GM21515 (cell line): ENCODE data around the gene CT45A6.
"Not testable (repeated sequence)": the region's sequence is repeated elsewhere in the genome, so short reads cannot be mapped to it uniquely, and the experiment has no call there.

ENCODE experiments used
- ATAC-seq: cut with Tn5 transposase; IDR thresholded peaks from one replicate; pipeline ENCODE4 v1.9.1; 2021; ENCODE audit not compliant: unreplicated experiment

The CT45A6 gene, protein sequence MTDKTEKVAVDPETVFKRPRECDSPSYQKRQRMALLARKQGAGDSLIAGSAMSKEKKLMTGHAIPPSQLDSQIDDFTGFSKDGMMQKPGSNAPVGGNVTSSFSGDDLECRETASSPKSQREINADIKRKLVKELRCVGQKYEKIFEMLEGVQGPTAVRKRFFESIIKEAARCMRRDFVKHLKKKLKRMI

DNA sequence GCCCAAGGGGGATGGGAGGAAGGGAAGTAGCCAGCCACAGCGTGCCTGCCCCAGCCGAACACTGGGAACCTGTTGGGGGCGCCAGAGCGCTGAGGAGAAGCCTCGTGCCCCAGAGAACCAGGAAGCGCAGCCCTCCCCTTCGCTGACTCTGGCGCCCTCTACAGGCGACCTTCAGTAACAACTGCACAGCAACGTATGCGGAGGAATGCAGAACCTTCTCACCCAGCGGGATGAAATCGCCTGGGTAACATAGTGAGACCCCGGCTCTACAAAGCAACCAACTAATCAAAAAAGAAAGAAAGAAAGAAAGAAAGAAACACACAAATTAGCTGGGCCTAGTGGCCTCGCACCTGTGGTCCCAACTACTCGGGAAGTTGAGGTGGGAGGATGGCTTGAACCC is at the start of gene CT45A6:
CT45A6 (minus strand) TSS at position 101 of the 400 bp plus-strand sequence. CDS start 3,794 bp downstream, outside the sequence.
- not testable (repeated sequence) for ATAC-seq

DNA sequence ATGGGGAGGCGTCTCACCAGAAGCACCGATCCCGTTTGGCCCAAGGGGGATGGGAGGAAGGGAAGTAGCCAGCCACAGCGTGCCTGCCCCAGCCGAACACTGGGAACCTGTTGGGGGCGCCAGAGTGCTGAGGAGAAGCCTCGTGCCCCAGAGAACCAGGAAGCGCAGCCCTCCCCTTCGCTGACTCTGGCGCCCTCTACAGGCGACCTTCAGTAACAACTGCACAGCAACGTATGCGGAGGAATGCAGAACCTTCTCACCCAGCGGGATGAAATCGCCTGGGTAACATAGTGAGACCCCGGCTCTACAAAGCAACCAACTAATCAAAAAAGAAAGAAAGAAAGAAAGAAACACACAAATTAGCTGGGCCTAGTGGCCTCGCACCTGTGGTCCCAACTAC is 34.6 kb upstream of the CT45A6 start, which contains the start of gene CT45A7:
CT45A7 (minus strand) TSS at position 101 of the 400 bp plus-strand sequence. CDS start 3,747 bp downstream, outside the sequence.
- ATAC-seq: not testable (repeated sequence)

DNA sequence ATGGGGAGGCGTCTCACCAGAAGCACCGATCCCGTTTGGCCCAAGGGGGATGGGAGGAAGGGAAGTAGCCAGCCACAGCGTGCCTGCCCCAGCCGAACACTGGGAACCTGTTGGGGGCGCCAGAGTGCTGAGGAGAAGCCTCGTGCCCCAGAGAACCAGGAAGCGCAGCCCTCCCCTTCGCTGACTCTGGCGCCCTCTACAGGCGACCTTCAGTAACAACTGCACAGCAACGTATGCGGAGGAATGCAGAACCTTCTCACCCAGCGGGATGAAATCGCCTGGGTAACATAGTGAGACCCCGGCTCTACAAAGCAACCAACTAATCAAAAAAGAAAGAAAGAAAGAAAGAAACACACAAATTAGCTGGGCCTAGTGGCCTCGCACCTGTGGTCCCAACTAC is 17.3 kb upstream of the CT45A6 start, which contains the start of gene CT45A2:
CT45A2 (minus strand) TSS at position 101 of the 400 bp plus-strand sequence. CDS start 3,747 bp downstream, outside the sequence.
- not testable (repeated sequence) for ATAC-seq

DNA sequence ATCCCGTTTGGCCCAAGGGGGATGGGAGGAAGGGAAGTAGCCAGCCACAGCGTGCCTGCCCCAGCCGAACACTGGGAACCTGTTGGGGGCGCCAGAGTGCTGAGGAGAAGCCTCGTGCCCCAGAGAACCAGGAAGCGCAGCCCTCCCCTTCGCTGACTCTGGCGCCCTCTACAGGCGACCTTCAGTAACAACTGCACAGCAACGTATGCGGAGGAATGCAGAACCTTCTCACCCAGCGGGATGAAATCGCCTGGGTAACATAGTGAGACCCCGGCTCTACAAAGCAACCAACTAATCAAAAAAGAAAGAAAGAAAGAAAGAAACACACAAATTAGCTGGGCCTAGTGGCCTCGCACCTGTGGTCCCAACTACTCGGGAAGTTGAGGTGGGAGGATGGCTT is 17.2 kb downstream of the CT45A6 start, which contains the start of gene CT45A5:
CT45A5 (minus strand) TSS at position 101 of the 400 bp plus-strand sequence. CDS start 3,774 bp downstream, outside the sequence.
- ATAC-seq: not testable (repeated sequence)

DNA sequence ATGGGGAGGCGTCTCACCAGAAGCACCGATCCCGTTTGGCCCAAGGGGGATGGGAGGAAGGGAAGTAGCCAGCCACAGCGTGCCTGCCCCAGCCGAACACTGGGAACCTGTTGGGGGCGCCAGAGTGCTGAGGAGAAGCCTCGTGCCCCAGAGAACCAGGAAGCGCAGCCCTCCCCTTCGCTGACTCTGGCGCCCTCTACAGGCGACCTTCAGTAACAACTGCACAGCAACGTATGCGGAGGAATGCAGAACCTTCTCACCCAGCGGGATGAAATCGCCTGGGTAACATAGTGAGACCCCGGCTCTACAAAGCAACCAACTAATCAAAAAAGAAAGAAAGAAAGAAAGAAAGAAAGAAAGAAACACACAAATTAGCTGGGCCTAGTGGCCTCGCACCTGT is 34.5 kb downstream of the CT45A6 start, which contains the start of gene CT45A3:
CT45A3 (minus strand) TSS at position 101 of the 400 bp plus-strand sequence. CDS start 3,747 bp downstream, outside the sequence.
- not testable (repeated sequence) for ATAC-seq

DNA sequence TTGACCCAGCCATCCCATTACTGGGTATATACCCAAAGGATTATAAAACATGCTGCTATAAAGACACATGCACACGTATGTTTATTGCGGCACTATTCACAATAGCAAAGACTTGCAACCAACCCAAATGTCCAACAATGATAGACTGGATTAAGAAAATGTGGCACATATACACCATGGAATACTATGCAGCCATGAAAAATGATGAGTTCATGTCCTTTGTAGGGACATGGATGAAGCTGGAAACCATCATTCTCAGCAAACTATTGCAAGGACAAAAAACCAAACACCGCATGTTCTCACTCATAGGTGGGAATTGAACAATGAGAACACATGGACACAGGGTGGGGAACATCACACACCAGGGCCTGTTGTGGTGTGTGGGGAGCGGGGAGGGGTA is 57.8 kb downstream of the CT45A6 start:
- ATAC-seq: not testable (repeated sequence)
